HFFc6 (cell line): Measurements from ENCODE around the gene PCLO. TPM values are rescaled to one million over a fixed set of nuclear protein-coding genes. Genes with fewer than 3 reads are reported as not detected.

Source experiments
- DNase-seq: peaks from one replicate; pipeline ENCODE4 v3.0.0-alpha.2; 2018
- H3K27ac Mint-ChIP-seq: 2 replicates; pipeline ENCODE4 v1.8.0; 2020; ENCODE audit warnings: mild to moderate bottlenecking, mixed read lengths
- H3K27me3 Mint-ChIP-seq: 2 replicates; pipeline ENCODE4 v1.8.0; 2021; ENCODE audit warnings: mild to moderate bottlenecking, moderate library complexity, mixed read lengths; ENCODE audit not compliant: insufficient read depth
- H3K36me3 Mint-ChIP-seq: 2 replicates; pipeline ENCODE4 v1.8.0; 2021; ENCODE audit warnings: low read depth, mixed read lengths
- H3K4me1 Mint-ChIP-seq: 2 replicates; pipeline ENCODE4 v1.8.0; 2020; ENCODE audit warnings: low read depth, mixed read lengths
- H3K4me3 Mint-ChIP-seq: 2 replicates; pipeline ENCODE4 v1.8.0; 2020; ENCODE audit warnings: mild to moderate bottlenecking, moderate library complexity, mixed read lengths
- H3K9me3 Mint-ChIP-seq: 2 replicates; pipeline ENCODE4 v1.8.0; 2020; ENCODE audit warnings: mild to moderate bottlenecking, mixed read lengths
- CTCF ChIP-seq: fragments of 200-600 bp; sonication (generic); IDR thresholded peaks from 2 replicates; pipeline ENCODE4 v1.5.0; 2021; ENCODE audit warnings: antibody characterized with exemption, mild to moderate bottlenecking
- total RNA-seq, 6 experiments: library from RNA; stranded (reverse); fragmentation: NEBNext Ultra II Directional; extraction: Animal tissue kit (Norgen Biotek cat#: 25700); gene quantifications; 2 replicates in 1 of 6; 3 replicates in 5 of 6; pipeline ENCODE4 v1.2.3, GENCODE V29; 2021

The PCLO gene
- total RNA-seq, 6 experiments from 2014 or later = 0.64 to 2.3 (median 1.7) TPM

GRCh38 chr7:83077328-83077727 is 85.4 kb downstream of the PCLO start:
- no peak overlapping the region for H3K27ac Mint-ChIP-seq
- no peaks in the 10 kb centered on the region for H3K4me1 Mint-ChIP-seq
- no peaks in the 10 kb centered on the region for H3K27me3 Mint-ChIP-seq
- no peak overlapping the region for H3K4me3 Mint-ChIP-seq
- TF ChIP-seq CTCF = no peak
- no peaks in the 10 kb centered on the region for H3K36me3 Mint-ChIP-seq
- no peaks in the 10 kb centered on the region; the same call in 1 of the 2 replicates for H3K9me3 Mint-ChIP-seq
- DNase-seq = no peak

DNA sequence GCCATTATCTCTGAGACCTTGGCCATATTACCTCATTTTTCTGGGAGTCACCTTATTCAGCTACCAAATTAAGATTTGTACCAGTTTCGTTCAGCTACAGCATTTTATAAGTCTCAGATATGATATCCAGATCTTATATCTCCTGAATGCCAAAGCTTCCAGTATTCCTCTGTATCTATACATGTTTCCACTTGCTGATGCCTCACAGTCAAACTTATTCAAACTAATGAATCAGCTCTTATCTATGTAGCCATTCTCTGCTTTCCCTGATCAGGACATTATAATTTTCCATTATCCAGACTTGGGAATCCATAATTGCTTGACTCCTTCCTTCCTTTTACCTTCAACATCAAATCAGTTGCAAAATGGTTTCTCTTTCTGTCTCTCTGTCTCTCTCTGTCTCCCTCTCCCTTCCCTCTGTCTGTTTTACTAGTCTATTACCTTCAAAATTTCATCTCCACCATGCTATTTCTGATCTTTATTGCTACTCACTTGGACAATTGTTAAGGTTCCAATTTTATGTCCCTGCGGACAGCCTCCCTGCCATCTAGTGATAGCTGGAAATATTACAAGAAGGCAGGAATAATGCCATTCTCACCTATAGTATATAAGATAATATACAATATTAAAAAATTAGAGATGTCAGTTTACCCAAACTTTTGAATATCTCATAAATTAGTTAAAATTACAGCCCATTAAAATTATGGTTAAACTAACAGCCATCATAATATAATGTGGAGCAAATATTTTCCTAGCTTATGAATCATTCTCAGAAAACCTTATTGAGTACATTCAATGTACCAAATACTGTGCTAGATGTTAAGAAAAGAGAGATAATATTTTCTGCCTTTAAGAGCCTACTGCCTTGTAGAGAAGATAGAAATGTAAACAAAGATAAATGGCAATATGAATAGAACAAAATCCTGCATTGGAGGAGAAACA is 89.8 kb downstream of the PCLO start:
- no peaks in the 10 kb centered on the region for H3K4me1 Mint-ChIP-seq
- H3K27ac Mint-ChIP-seq = no peak overlapping the region
- no peaks in the 10 kb centered on the region for H3K36me3 Mint-ChIP-seq
- no peak for DNase-seq
- H3K27me3 Mint-ChIP-seq = no peaks in the 10 kb centered on the region
- H3K4me3 Mint-ChIP-seq = no peak overlapping the region
- peaks cover 3% of the 10 kb centered on the region; the same call in 1 of the 2 replicates for H3K9me3 Mint-ChIP-seq
- TF ChIP-seq CTCF = no peak; the same call in 1 of the 2 replicates

DNA sequence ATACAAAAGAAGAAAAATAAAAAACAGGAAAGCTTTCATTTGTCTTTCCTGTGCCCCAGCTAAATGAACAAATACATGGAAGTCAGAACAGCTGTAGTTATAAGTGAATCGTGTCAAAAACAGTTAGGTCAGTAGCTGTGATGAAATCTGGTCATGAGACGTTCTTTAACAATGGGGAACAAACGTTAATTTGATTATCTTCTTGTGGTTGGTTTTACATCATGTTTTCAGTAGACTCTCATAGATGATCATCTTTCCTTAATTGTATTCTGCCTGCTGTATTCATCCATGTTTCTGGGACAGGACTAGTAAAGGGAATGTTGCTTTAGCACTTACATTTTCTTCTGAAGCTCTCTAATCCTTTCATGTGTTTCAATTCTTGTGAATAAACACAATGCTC is 97.0 kb downstream of the PCLO start:
- TF ChIP-seq CTCF = no peak
- no peaks in the 10 kb centered on the region for H3K4me1 Mint-ChIP-seq
- H3K27me3 Mint-ChIP-seq = no peaks in the 10 kb centered on the region
- H3K27ac Mint-ChIP-seq = no peak overlapping the region
- no peak overlapping the region for H3K4me3 Mint-ChIP-seq
- no peaks in the 10 kb centered on the region for H3K36me3 Mint-ChIP-seq
- H3K9me3 Mint-ChIP-seq = peaks cover 14% of the 10 kb centered on the region
- DNase-seq = no peak

DNA sequence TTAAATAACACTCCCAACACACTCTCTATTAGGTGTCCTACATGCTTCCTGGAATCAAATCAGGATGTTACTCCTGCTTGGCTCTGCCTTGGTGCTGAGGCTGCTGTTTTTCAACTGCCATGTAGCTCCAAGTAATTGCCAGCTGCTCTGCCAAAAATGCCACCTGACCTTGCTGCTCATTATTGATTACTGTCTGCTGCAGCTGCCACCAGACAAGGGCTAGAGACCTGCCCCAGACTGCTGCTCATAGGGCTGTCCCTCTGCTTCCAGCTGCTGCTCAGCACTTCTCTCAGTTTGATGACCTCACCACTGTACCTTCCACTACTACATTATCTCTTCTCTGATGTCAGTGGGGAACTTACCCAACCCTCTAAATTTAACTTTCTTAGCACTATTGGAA is 102.5 kb downstream of the PCLO start:
- DNase-seq = no peak
- TF ChIP-seq CTCF = no peak
- H3K4me1 Mint-ChIP-seq = no peaks in the 10 kb centered on the region
- no peak overlapping the region for H3K4me3 Mint-ChIP-seq
- peaks cover 2% of the 10 kb centered on the region; the same call in 1 of the 2 replicates for H3K9me3 Mint-ChIP-seq
- no peaks in the 10 kb centered on the region for H3K27me3 Mint-ChIP-seq
- H3K27ac Mint-ChIP-seq = no peak overlapping the region
- no peaks in the 10 kb centered on the region for H3K36me3 Mint-ChIP-seq

GRCh38 chr7:83058667-83059066 is 104.0 kb downstream of the PCLO start:
- DNase-seq = no peak
- Mint-ChIP-seq H3K9me3 (peaks cover 5% of the 10 kb centered on the region; the same call in 1 of the 2 replicates), H3K27me3 (no peaks in the 10 kb centered on the region), H3K4me3 (no peak overlapping the region), H3K4me1 (no peaks in the 10 kb centered on the region), H3K36me3 (no peaks in the 10 kb centered on the region), H3K27ac (no peak overlapping the region)
- no peak for TF ChIP-seq CTCF
